Measurements from ENCODE around the gene SCG2. TPM values are rescaled to one million over a fixed set of nuclear protein-coding genes. Genes with fewer than 3 reads are reported as not detected.

SCG2 gene, protein sequence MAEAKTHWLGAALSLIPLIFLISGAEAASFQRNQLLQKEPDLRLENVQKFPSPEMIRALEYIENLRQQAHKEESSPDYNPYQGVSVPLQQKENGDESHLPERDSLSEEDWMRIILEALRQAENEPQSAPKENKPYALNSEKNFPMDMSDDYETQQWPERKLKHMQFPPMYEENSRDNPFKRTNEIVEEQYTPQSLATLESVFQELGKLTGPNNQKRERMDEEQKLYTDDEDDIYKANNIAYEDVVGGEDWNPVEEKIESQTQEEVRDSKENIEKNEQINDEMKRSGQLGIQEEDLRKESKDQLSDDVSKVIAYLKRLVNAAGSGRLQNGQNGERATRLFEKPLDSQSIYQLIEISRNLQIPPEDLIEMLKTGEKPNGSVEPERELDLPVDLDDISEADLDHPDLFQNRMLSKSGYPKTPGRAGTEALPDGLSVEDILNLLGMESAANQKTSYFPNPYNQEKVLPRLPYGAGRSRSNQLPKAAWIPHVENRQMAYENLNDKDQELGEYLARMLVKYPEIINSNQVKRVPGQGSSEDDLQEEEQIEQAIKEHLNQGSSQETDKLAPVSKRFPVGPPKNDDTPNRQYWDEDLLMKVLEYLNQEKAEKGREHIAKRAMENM
- 0.33 and 3.1 TPM in 2 replicates for total RNA-seq

DNA sequence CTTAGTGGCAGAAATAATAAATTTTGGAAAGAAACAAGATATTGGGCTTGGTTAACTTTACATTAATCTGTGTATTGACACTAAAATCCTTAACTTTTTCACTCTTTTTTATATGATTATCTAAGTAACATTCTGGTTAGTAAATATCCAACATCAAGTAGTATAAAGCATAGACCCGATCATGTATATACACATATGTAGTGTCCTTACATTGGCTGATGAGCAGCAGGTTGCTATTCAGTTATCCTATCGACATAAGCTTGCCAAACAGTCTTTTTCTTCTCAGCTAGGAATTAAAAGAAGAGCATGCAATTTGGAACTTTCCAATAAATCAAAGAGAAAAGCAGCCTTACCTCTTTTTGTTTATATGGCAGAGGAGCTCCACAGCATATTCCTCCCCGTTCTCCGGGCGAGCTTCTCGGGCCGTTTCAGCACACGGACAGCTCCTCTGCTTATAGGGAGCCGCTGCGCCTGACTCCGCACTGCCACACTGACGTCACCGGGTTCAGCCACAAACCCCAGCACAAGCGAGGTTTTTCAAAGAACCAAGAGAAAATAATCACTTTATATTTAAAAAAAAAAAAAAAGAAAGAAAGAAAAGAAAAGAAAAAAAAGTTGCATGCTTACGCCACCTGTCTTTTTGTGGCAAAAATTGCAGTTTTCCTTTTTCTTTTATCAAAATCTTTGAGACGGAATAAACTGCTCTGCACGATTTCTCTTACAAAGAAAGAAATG lies at the start of gene SCG2:
TSS of gene SCG2 (minus strand) at position 430 of the 735 bp plus-strand sequence. CDS start 3,079 bp downstream, outside the sequence.

Other genes with a start within 250 kb of the SCG2 start
- 11.4 and 23.6 TPM in 2 replicates for gene AP1S3, start 235.2 kb upstream of the SCG2 start, total RNA-seq

Data from placental epithelial cell (primary cell).